ENCODE measurements around the gene CABP5.

DNA sequence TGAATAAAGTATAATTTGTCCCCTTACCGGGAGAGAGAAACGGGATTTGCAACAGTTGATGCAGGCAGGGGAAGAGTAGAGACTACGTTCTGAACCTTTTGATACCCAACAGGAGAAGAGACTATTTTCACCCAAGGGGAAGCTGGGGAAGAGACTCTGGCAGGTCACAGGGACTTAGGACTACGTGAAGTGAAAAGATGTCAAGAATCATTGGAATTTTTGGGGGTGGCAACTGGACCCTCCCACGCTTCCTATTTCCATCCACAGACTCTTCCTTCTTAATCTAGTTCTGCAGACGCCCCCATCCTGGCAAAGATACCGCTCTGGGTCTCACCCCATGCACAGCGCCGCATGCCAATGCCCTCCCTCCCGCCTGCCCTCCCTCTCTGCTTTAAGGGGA lies 13.8 kb downstream of the CABP5 start:
- TF ChIP-seq, protein P1, sequence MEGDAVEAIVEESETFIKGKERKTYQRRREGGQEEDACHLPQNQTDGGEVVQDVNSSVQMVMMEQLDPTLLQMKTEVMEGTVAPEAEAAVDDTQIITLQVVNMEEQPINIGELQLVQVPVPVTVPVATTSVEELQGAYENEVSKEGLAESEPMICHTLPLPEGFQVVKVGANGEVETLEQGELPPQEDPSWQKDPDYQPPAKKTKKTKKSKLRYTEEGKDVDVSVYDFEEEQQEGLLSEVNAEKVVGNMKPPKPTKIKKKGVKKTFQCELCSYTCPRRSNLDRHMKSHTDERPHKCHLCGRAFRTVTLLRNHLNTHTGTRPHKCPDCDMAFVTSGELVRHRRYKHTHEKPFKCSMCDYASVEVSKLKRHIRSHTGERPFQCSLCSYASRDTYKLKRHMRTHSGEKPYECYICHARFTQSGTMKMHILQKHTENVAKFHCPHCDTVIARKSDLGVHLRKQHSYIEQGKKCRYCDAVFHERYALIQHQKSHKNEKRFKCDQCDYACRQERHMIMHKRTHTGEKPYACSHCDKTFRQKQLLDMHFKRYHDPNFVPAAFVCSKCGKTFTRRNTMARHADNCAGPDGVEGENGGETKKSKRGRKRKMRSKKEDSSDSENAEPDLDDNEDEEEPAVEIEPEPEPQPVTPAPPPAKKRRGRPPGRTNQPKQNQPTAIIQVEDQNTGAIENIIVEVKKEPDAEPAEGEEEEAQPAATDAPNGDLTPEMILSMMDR (IDR thresholded peaks at IDR 0.05; ENCODE audit: insufficient read depth, low read length, poor library complexity, severe bottlenecking), result no peak
- TF ChIP-seq EZH2phosphoT487 (conservative IDR thresholded peaks at IDR 0.05; ENCODE audit: low read length), result no peak
